Osteoblast (primary cell): ENCODE results near the gene IQCK. TPM values are rescaled to one million over a fixed set of nuclear protein-coding genes. Genes with fewer than 3 reads are reported as not detected.

ENCODE experiments used
- DNase-seq: peaks from one replicate; pipeline ENCODE4 v3.0.0; 2011; ENCODE audit warnings: low spot score, mixed read lengths; ENCODE audit not compliant: insufficient read length; ENCODE audit errors: missing footprints
- H2AFZ ChIP-seq: 2 replicates; pipeline ENCODE4 v1.6.0; 2011; ENCODE audit warnings: mild to moderate bottlenecking, low read length
- H3K27ac ChIP-seq: 2 replicates; pipeline ENCODE4 v1.5.1; 2011; ENCODE audit warnings: mild to moderate bottlenecking, low read depth, low read length, moderate library complexity
- H3K27me3 ChIP-seq: 2 replicates; pipeline ENCODE4 v1.6.0; 2012; ENCODE audit warnings: mild to moderate bottlenecking, control low read depth, inconsistent platforms, low read length, moderate library complexity; ENCODE audit not compliant: insufficient read depth
- H3K36me3 ChIP-seq: 2 replicates; pipeline ENCODE4 v1.5.1; 2011; ENCODE audit warnings: mild to moderate bottlenecking, low read length, control low read depth, moderate library complexity; ENCODE audit not compliant: insufficient read depth
- H3K4me1 ChIP-seq: 2 replicates; pipeline ENCODE4 v1.5.1; 2011; ENCODE audit warnings: mild to moderate bottlenecking, low read length, control low read depth, moderate library complexity; ENCODE audit not compliant: insufficient read depth
- H3K4me2 ChIP-seq: 2 replicates; pipeline ENCODE4 v1.6.0; 2011; ENCODE audit warnings: mild to moderate bottlenecking, low read length; ENCODE audit not compliant: insufficient read depth
- H3K4me3 ChIP-seq: fragments of 200-600 bp; sonication (generic); 3 replicates; pipeline ENCODE4 v1.5.1; 2012; ENCODE audit warnings: mild to moderate bottlenecking, low read length, inconsistent platforms; ENCODE audit not compliant: insufficient read depth
- H3K79me2 ChIP-seq: 2 replicates; pipeline ENCODE4 v1.6.0; 2012; ENCODE audit warnings: mild to moderate bottlenecking, low read length, control low read depth, inconsistent platforms; ENCODE audit not compliant: insufficient read depth
- H3K9me3 ChIP-seq: 2 replicates; pipeline ENCODE4 v1.5.1; 2011; ENCODE audit warnings: low read depth, low read length, control low read depth
- H4K20me1 ChIP-seq: 2 replicates; pipeline ENCODE4 v1.6.0; 2012; ENCODE audit warnings: mild to moderate bottlenecking, low read length, control low read depth; ENCODE audit not compliant: insufficient read depth
- CTCF ChIP-seq: IDR thresholded peaks from 2 replicates; pipeline ENCODE4 v1.5.1; 2011; ENCODE audit warnings: mild to moderate bottlenecking, low read depth, low read length, moderate library complexity; ENCODE audit errors: extremely low read depth
- total RNA-seq: library from RNA; depleted of rRNA; stranded (reverse); fragments of >200 nt; gene quantifications from 2 replicates; pipeline ENCODE4 v1.2.3, GENCODE V29; 2012

The IQCK gene
- total RNA-seq, 1 donor: 8.7 TPM

DNA sequence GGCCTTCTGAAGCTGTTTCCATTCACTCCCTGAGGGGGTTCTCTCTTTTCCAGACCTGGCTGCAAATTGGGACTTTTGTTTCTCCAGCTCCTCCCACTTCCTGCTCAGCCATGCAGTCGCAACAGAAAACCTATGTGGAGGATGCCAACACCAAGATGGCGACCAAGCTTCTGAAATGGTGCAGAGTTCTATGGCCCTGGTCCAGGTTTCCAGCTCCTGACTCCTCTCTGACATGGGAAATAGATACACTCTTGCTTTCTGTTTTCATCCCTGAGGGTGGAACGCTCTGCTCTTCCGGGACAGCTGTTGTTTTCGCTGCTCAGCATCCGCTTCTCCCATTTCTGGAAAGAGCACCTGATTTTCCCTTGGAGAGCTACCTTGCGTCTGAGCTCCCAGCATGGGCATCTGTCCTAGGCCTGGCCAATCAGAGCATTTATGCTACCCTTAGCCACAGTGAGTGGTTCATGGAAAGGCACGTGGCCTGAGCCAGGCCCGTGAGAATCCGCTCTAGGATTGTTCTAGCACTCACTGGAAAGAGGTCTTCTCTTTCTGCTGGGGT, 158.5 kb downstream of the IQCK start:
- H3K36me3 ChIP-seq: no peaks in the 10 kb centered on the region
- peaks cover 4% of the 10 kb centered on the region for H3K27me3 ChIP-seq
- no peak for TF ChIP-seq CTCF
- H3K4me3 ChIP-seq: no peak overlapping the region
- no peak overlapping the region for H2AFZ ChIP-seq
- H3K4me1 ChIP-seq: no peaks in the 10 kb centered on the region
- H3K4me2 ChIP-seq: no peak overlapping the region
- no peaks in the 10 kb centered on the region for H4K20me1 ChIP-seq
- H3K27ac ChIP-seq: no peak overlapping the region
- no peaks in the 10 kb centered on the region for H3K9me3 ChIP-seq
- no peak for DNase-seq
- H3K79me2 ChIP-seq: no peaks in the 10 kb centered on the region

DNA sequence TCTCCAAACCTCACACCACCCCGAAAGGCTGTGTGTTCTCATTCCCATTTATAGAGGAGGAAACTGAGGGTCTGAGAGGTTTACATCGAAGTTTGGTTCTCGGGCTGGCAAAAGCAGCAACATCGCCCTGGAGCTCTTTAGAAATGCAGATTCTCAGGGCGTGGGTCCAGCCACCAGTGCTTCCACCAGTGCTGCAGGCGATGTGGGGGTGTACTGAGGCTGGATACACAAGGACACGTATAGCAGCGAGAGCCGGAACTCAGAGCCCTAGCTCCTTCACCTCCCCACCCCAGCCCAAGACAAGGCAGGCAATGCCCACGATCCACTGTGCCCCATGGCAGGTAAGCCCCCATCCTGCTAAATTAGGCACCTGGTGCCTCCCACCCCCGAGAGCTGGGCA, 160.7 kb downstream of the IQCK start:
- H3K36me3 ChIP-seq: no peaks in the 10 kb centered on the region
- H3K9me3 ChIP-seq: no peaks in the 10 kb centered on the region
- H4K20me1 ChIP-seq: no peaks in the 10 kb centered on the region
- DNase-seq: no peak
- peaks cover 26% of the 10 kb centered on the region for H3K27me3 ChIP-seq
- no peak overlapping the region for H3K4me3 ChIP-seq
- no peaks in the 10 kb centered on the region for H3K79me2 ChIP-seq
- no peak overlapping the region for H3K27ac ChIP-seq
- no peak overlapping the region for H2AFZ ChIP-seq
- no peaks in the 10 kb centered on the region for H3K4me1 ChIP-seq
- no peak overlapping the region for H3K4me2 ChIP-seq
- no peak for TF ChIP-seq CTCF

GRCh38 chr16:19879241-19879792, 161.2 kb downstream of the IQCK start:
- Histone ChIP-seq H3K27ac (no peak overlapping the region), H3K4me2 (no peak overlapping the region), H3K4me3 (no peak overlapping the region), H3K4me1 (no peaks in the 10 kb centered on the region), H3K27me3 (peaks cover 30% of the 10 kb centered on the region), H4K20me1 (no peaks in the 10 kb centered on the region), H2AFZ (no peak overlapping the region), H3K36me3 (no peaks in the 10 kb centered on the region), H3K79me2 (no peaks in the 10 kb centered on the region), H3K9me3 (no peaks in the 10 kb centered on the region)
- TF ChIP-seq CTCF: no peak
- no peak for DNase-seq

GRCh38 chr16:19881028-19881427, 163.0 kb downstream of the IQCK start:
- no peak overlapping the region for H3K27ac ChIP-seq
- H3K4me3 ChIP-seq: no peak overlapping the region
- peaks cover 3% of the 10 kb centered on the region for H3K4me1 ChIP-seq
- H3K79me2 ChIP-seq: no peaks in the 10 kb centered on the region
- H3K36me3 ChIP-seq: no peaks in the 10 kb centered on the region
- no peaks in the 10 kb centered on the region for H4K20me1 ChIP-seq
- peaks cover 39% of the 10 kb centered on the region for H3K27me3 ChIP-seq
- H3K4me2 ChIP-seq: no peak overlapping the region
- H2AFZ ChIP-seq: no peak overlapping the region
- no peak for TF ChIP-seq CTCF
- H3K9me3 ChIP-seq: no peaks in the 10 kb centered on the region
- no peak for DNase-seq
